ENCODE measurements around the gene HNRNPD.
A peak's percentile ranks its signal among the peaks of the same experiment; 100 is the strongest.

GRCh38 chr4:82380344-82380743 is 6.6 kb upstream of the HNRNPD start:
- TF ChIP-seq POLR2AphosphoS5 (IDR thresholded peaks at IDR 0.05) (peak in 2 of 3 donors; percentile 22 to 25), CTCF (IDR thresholded peaks at IDR 0.05) (no peak), POLR2A (IDR thresholded peaks at IDR 0.05) (no peak)

All from suprapubic skin (tissue), 4 donors.